AG04450 (cell line): ENCODE data around the gene FERMT3. TPM values are rescaled to one million over a fixed set of nuclear protein-coding genes. Genes with fewer than 3 reads are reported as not detected.

Source experiments
- CTCF ChIA-PET: fragments of 300-600, 350-600 bp; formaldehyde crosslinking; extraction: SDS; loops from one replicate; lab custom pipeline; 2022; ENCODE audit warnings: antibody characterized with exemption, inconsistent platforms; lab: Charles Lee
- POLR2A ChIA-PET: fragments of 350-600 bp; formaldehyde crosslinking; extraction: SDS; loops from one replicate; lab custom pipeline; 2021; ENCODE audit warnings: antibody characterized with exemption, inconsistent platforms; lab: Yijun Ruan, JAX
- DNase-seq: peaks from one replicate; pipeline ENCODE4 v3.0.0-alpha.2; 2011; ENCODE audit warnings: low read depth, low spot score
- H3K27ac ChIP-seq: one replicate; pipeline ENCODE4 v1.5.1; 2012; ENCODE audit warnings: low read depth, low read length, control low read depth
- H3K27me3 ChIP-seq: one replicate; pipeline ENCODE4 v1.6.0; 2012; ENCODE audit warnings: low read length; ENCODE audit not compliant: control insufficient read depth, insufficient read depth
- H3K4me3 ChIP-seq: 2 replicates; pipeline ENCODE4 v1.5.1; 2011; ENCODE audit warnings: mild to moderate bottlenecking, low read depth, low read length, control low read depth
- H3K9me3 ChIP-seq: 2 replicates; pipeline ENCODE4 v1.5.1; 2012; ENCODE audit warnings: low read length; ENCODE audit not compliant: control insufficient read depth, insufficient read depth
- polyA plus RNA-seq: library from polyadenylated mRNA; depleted of rRNA; stranded (reverse); fragments of >200 nt; gene quantifications from 2 replicates; pipeline ENCODE4 v1.2.3, GENCODE V29; 2011
- TF ChIP-seq, protein P1 (sequence below): IDR thresholded peaks from 2 replicates; pipeline ENCODE4 v1.5.1; 2011; ENCODE audit warnings: low read depth, low read length, control low read depth, inconsistent platforms

The FERMT3 gene
- polyA plus RNA-seq, 1 experiment: 0.38 TPM

DNA sequence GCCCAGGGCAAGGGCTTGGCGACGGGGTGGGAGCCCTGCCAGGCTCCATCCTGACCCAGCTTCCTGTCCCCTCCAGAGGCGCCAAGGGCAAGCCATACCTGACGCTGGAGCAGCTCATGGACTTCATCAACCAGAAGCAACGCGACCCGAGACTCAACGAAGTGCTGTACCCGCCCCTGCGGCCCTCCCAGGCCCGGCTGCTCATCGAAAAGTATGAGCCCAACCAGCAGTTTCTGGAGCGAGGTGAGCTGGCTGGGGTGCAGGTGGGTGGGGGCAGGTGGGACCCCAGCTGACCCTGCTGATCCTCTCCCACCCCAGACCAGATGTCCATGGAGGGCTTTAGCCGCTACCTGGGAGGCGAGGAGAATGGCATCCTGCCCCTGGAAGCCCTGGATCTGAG is 49.8 kb downstream of the FERMT3 start:
- Histone ChIP-seq H3K4me3 (no peak overlapping the region), H3K27me3 (no peaks in the 10 kb centered on the region), H3K9me3 (no peaks in the 10 kb centered on the region), H3K27ac (no peak overlapping the region)
- DNase-seq: no peak
- POLR2A ChIA-PET: interaction anchor here (1.4 kb wide), 1 partner anchor 11 kb away, joined by 9 read pairs; no protein-coding TSS in a partner anchor
- CTCF ChIA-PET: no interaction called here
- TF ChIP-seq, protein P1, sequence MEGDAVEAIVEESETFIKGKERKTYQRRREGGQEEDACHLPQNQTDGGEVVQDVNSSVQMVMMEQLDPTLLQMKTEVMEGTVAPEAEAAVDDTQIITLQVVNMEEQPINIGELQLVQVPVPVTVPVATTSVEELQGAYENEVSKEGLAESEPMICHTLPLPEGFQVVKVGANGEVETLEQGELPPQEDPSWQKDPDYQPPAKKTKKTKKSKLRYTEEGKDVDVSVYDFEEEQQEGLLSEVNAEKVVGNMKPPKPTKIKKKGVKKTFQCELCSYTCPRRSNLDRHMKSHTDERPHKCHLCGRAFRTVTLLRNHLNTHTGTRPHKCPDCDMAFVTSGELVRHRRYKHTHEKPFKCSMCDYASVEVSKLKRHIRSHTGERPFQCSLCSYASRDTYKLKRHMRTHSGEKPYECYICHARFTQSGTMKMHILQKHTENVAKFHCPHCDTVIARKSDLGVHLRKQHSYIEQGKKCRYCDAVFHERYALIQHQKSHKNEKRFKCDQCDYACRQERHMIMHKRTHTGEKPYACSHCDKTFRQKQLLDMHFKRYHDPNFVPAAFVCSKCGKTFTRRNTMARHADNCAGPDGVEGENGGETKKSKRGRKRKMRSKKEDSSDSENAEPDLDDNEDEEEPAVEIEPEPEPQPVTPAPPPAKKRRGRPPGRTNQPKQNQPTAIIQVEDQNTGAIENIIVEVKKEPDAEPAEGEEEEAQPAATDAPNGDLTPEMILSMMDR: no peak

DNA sequence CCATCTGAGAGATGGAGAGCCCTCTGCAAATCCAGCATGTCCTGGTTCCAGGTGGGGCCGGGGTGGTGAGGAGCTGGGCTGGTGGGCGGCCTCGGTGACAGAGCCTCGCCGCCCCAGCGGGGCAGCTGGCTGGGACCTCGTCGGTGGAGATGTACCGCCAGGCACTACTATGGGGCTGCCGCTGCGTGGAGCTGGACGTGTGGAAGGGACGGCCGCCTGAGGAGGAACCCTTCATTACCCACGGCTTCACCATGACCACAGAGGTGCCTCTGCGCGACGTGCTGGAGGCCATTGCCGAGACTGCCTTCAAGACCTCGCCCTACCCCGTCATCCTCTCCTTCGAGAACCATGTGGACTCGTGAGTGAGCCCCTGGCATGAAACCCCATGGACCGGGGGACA is 51.8 kb downstream of the FERMT3 start:
- Histone ChIP-seq H3K27me3 (no peaks in the 10 kb centered on the region), H3K4me3 (no peak overlapping the region), H3K27ac (no peak overlapping the region), H3K9me3 (no peaks in the 10 kb centered on the region; the same call in 1 of the 2 replicates)
- POLR2A ChIA-PET: interaction anchor here (0.7 to 1.2 kb wide), 2 partner anchors 10 to 77 kb away, joined by 3 to 5 read pairs; no protein-coding TSS in a partner anchor
- TF ChIP-seq, protein P1: no peak
- CTCF ChIA-PET: no interaction called here
- DNase-seq: no peak

DNA sequence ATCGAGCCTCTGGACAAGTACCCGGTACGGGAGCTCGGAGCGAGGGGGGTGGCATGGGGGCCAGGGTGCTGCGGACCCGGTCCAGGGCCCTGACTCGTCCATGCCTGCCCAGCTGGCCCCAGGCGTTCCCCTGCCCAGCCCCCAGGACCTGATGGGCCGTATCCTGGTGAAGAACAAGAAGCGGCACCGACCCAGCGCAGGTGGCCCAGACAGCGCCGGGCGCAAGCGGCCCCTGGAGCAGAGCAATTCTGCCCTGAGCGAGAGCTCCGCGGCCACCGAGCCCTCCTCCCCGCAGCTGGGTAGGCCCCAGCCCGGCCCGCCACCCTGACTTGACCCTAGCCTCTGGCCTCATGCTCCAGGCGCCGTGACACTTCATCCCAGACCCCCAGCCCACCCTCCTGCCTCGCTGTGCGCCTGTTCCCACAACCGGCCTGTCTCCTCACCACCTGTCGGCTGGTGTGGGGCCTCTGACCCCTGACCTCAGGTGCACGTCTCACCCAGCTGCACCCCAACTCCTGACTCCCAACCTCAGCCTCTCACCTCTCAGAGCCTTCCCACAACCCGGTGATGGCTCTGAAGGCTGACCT is 52.5 kb downstream of the FERMT3 start:
- POLR2A ChIA-PET: interaction anchor here (0.7 to 1.2 kb wide), 2 partner anchors 10 to 78 kb away, joined by 3 to 5 read pairs; no protein-coding TSS in a partner anchor

DNA sequence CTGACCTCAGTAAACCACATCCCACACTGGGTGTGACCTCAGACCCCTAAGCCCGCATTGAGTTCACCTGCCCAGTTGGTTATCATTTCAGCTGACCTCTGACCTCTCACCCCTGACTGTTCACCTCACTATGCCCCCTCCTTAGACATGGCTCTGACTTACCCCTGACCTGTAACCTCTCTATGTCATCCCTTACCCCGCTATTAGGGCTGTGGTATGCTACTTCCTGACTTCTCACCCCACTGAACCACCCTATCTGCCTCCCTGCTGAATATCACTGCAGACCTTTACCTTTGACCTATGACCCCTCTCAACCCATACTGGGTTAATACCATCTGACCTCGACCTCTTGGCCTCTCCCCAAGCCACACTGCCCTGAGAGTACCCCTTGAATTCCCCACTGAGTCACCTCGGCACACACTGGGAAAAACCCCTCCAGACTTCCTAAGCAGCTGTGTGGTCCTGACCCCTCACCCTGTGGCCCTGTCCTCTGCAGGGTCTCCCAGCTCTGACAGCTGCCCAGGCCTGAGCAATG is 53.1 kb downstream of the FERMT3 start:
- CTCF ChIA-PET: no interaction called here
- Histone ChIP-seq H3K9me3 (no peaks in the 10 kb centered on the region; the same call in 1 of the 2 replicates), H3K4me3 (no peak overlapping the region), H3K27me3 (no peaks in the 10 kb centered on the region), H3K27ac (no peak overlapping the region)
- TF ChIP-seq, protein P1: no peak
- POLR2A ChIA-PET: interaction anchor here (1.2 kb wide), 1 partner anchor 78 kb away, joined by 5 read pairs; no protein-coding TSS in a partner anchor
- no peak for DNase-seq

More for the DNA sequence above, 52.5 kb downstream of the FERMT3 start:
- CTCF ChIA-PET: no interaction called here
- Histone ChIP-seq H3K27ac (no peak overlapping the region), H3K27me3 (no peaks in the 10 kb centered on the region), H3K4me3 (no peak overlapping the region), H3K9me3 (no peaks in the 10 kb centered on the region; the same call in 1 of the 2 replicates)
- TF ChIP-seq, protein P1: no peak
- no peak for DNase-seq

DNA sequence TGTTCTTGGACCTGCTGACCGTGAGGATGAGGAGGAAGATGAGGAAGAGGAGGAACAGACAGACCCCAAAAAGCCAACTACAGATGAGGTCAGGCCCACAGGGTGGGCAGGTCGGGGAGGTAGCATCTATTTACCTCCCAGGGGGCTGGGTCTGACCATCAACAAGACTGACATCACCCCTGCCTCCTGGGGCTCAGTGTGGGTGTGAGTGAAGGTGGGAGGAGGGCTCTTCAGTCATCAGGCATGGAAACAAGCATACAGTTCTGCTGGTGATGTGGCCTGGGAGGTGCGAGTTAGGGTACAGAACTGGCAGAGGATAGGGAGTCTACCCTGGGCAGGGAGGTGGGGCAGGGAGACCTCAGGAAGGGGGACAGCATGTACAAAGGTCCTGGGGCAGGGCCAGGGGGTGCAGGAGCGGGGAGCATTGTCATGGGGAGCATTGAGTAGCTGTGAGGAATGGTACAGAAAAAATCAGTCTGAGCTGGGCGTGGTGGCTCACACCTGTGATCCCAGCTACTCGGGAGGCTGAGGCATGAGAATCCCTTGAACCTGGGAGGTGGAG is 53.7 kb downstream of the FERMT3 start:
- no peaks in the 10 kb centered on the region; the same call in 1 of the 2 replicates for H3K9me3 ChIP-seq
- no peaks in the 10 kb centered on the region for H3K27me3 ChIP-seq
- no peak for DNase-seq
- no peak overlapping the region for H3K4me3 ChIP-seq
- TF ChIP-seq, protein P1: no peak
- ChIA-PET CTCF (no interaction called here), POLR2A (no interaction called here)
- no peak overlapping the region for H3K27ac ChIP-seq
